G401.6 (cell line): Measurements from ENCODE around the gene MDFIC.

ENCODE experiments used
- FAIRE-seq: peaks from 2 replicates; lab custom pipeline; 2012; peaks lifted over from hg19 to GRCh38; lab: Jason Lieb, UNC

Gene MDFIC

GRCh38 chr7:114997487-114998404 is 75.9 kb downstream of the MDFIC start:
- FAIRE-seq, result no peak

- FAIRE-seq, result no peak
Measured at GRCh38 chr7:115004121-115004520, 82.2 kb downstream of the MDFIC start.

- no peak for FAIRE-seq
Measured at GRCh38 chr7:115005251-115005650, 83.4 kb downstream of the MDFIC start.

- no peak for FAIRE-seq
Measured at GRCh38 chr7:115005953-115006352, 84.1 kb downstream of the MDFIC start.

- FAIRE-seq, result no peak
Measured at GRCh38 chr7:115007751-115008150, 85.9 kb downstream of the MDFIC start.

- no peak for FAIRE-seq
Measured at GRCh38 chr7:115008465-115009114, 86.7 kb downstream of the MDFIC start.

- FAIRE-seq, result no peak
Measured at GRCh38 chr7:115009139-115009538, 87.2 kb downstream of the MDFIC start.

GRCh38 chr7:115009736-115010440 is 88.0 kb downstream of the MDFIC start:
- FAIRE-seq, result no peak

- FAIRE-seq, result no peak
Measured at GRCh38 chr7:115010441-115010820, 88.5 kb downstream of the MDFIC start.

GRCh38 chr7:115013886-115014285 is 92.0 kb downstream of the MDFIC start:
- FAIRE-seq, result no peak

GRCh38 chr7:115014794-115015193 is 92.9 kb downstream of the MDFIC start:
- no peak for FAIRE-seq

GRCh38 chr7:115015619-115016018 is 93.7 kb downstream of the MDFIC start:
- no peak for FAIRE-seq

GRCh38 chr7:115019882-115020605 is 98.2 kb downstream of the MDFIC start:
- FAIRE-seq, result no peak

- no peak for FAIRE-seq
Measured at GRCh38 chr7:115023219-115023618, 101.3 kb downstream of the MDFIC start.

GRCh38 chr7:115024276-115024675 is 102.4 kb downstream of the MDFIC start:
- no peak for FAIRE-seq

GRCh38 chr7:115032715-115033703 is 111.1 kb downstream of the MDFIC start:
- no peak for FAIRE-seq

GRCh38 chr7:115033917-115034459 is 112.1 kb downstream of the MDFIC start:
- FAIRE-seq, result no peak

GRCh38 chr7:115034515-115034914 is 112.6 kb downstream of the MDFIC start:
- FAIRE-seq, result no peak

GRCh38 chr7:115037128-115037802 is 115.4 kb downstream of the MDFIC start:
- FAIRE-seq, result no peak

GRCh38 chr7:115038158-115038557 is 116.3 kb downstream of the MDFIC start:
- no peak for FAIRE-seq
